NCI-H1417 (cell line): Measurements from ENCODE around the gene SLC46A1.

Experiments used
- DNase-seq, 3 experiments: peaks; one replicate each; lab custom pipeline; 2025; lab: John Stamatoyannopoulos, UW

The SLC46A1 gene

GRCh38 chr17:28350271-28350670 is 55.7 kb downstream of the SLC46A1 start:
- DNase-seq = no peak

- no peak for DNase-seq
Measured at GRCh38 chr17:28348979-28349378, 57.0 kb downstream of the SLC46A1 start.

GRCh38 chr17:28347261-28347891 is 58.6 kb downstream of the SLC46A1 start:
- no peak for DNase-seq

GRCh38 chr17:28346746-28347246 is 59.2 kb downstream of the SLC46A1 start:
- DNase-seq = peak in 2 of 3 experiments; percentile 12 to 39

GRCh38 chr17:28346199-28346580 is 59.8 kb downstream of the SLC46A1 start:
- no peak for DNase-seq

GRCh38 chr17:28345419-28346198 is 60.4 kb downstream of the SLC46A1 start:
- peak in 2 of 3 experiments; percentile 13 to 24 for DNase-seq
